Smooth muscle cell (in vitro differentiated cells): ENCODE measurements around the gene CUL3. TPM values are rescaled to one million over a fixed set of nuclear protein-coding genes. Genes with fewer than 3 reads are reported as not detected.
"Not testable (repeated sequence)": the region's sequence is repeated elsewhere in the genome, so short reads cannot be mapped to it uniquely, and the experiment has no call there.

Experiments used
- DNase-seq: peaks from one replicate; lab custom pipeline; 2025; ENCODE audit not compliant: unreplicated experiment; lab: John Stamatoyannopoulos, UW
- H2AFZ ChIP-seq: fragments of 200-600 bp; sonication (generic); 2 replicates; pipeline ENCODE4 v1.6.0; 2016; ENCODE audit warnings: antibody characterized with exemption, low read depth, mild to moderate bottlenecking
- H3F3A ChIP-seq: fragments of 200-600 bp; sonication (generic); 2 replicates; pipeline ENCODE4 v1.6.0; 2017; ENCODE audit warnings: antibody characterized with exemption, low read depth
- H3K27ac ChIP-seq: fragments of 200-600 bp; sonication (generic); 2 replicates; pipeline ENCODE4 v1.5.1; 2016; ENCODE audit warnings: low read depth, mild to moderate bottlenecking
- H3K27me3 ChIP-seq: fragments of 200-600 bp; sonication (generic); 2 replicates; pipeline ENCODE4 v1.6.1; 2016; ENCODE audit warnings: low read depth, mild to moderate bottlenecking
- H3K36me3 ChIP-seq: fragments of 200-600 bp; sonication (generic); 2 replicates; pipeline ENCODE4 v1.5.1; 2016; ENCODE audit warnings: low read depth
- H3K4me1 ChIP-seq: fragments of 200-600 bp; sonication (generic); 2 replicates; pipeline ENCODE4 v1.5.1; 2016; ENCODE audit warnings: low read depth
- H3K4me2 ChIP-seq: fragments of 200-600 bp; sonication (generic); 2 replicates; pipeline ENCODE4 v1.6.0; 2016; ENCODE audit warnings: mild to moderate bottlenecking
- H3K4me3 ChIP-seq: fragments of 200-600 bp; sonication (generic); 2 replicates; pipeline ENCODE4 v1.5.1; 2016; ENCODE audit warnings: mild to moderate bottlenecking
- H3K79me2 ChIP-seq: fragments of 200-600 bp; sonication (generic); 2 replicates; pipeline ENCODE4 v1.6.0; 2016; ENCODE audit warnings: low read depth, mild to moderate bottlenecking
- H3K9ac ChIP-seq: fragments of 200-600 bp; sonication (generic); 2 replicates; pipeline ENCODE4 v1.6.0; 2016; ENCODE audit warnings: low read depth
- H3K9me3 ChIP-seq: fragments of 200-600 bp; sonication (generic); replicated peaks from 2 replicates; pipeline ENCODE4 v1.5.1; 2016; ENCODE audit warnings: low read depth
- H4K20me1 ChIP-seq: fragments of 200-600 bp; sonication (generic); 2 replicates; pipeline ENCODE4 v1.6.0; 2016; ENCODE audit warnings: low read depth
- CTCF ChIP-seq: fragments of 200-600 bp; sonication (generic); IDR thresholded peaks from 2 replicates; pipeline ENCODE4 v1.5.1; 2017; ENCODE audit warnings: borderline replicate concordance, mild to moderate bottlenecking, antibody characterized with exemption; ENCODE audit not compliant: insufficient read depth, poor library complexity, severe bottlenecking
- WGBS: methylation state at CpG from one replicate; pipeline ENCODE4 v1.1.7; 2016; ENCODE audit warnings: low lambda C conversion rate; 5-methylcytosine and 5-hydroxymethylcytosine counted together
- polyA plus RNA-seq: library from polyadenylated mRNA; unstranded; fragments of >200 nt; fragmentation: Nextera tagmentation; extraction: Ambion mirVana; gene quantifications from 2 replicates; pipeline ENCODE4 v1.2.1, GENCODE V29; 2016
- total RNA-seq: library from RNA; depleted of rRNA; stranded (reverse); fragments of >200 nt; gene quantifications from 2 replicates; pipeline ENCODE4 v1.2.3, GENCODE V29; 2014

The CUL3 gene
- total and polyA plus RNA-seq, 2 experiments from 2014 or later: 65.8 to 109 TPM

- not testable (repeated sequence) for H2AFZ ChIP-seq, H3K9me3 ChIP-seq, H3K4me3 ChIP-seq, H3K4me1 ChIP-seq, H3K27me3 ChIP-seq, H4K20me1 ChIP-seq, H3F3A ChIP-seq, H3K9ac ChIP-seq, H3K36me3 ChIP-seq
- Histone ChIP-seq H3K27ac (peak overlapping the region; percentile 68), H3K4me2 (peak overlapping the region; percentile 40), H3K79me2 (peaks cover 42% of the 10 kb centered on the region)
- 46% methylated on average over 18 of the region's 18 CpGs for WGBS
- DNase-seq: peak; percentile 15
These were observed 99.8 kb downstream of the CUL3 start for GRCh38 chr2:224485081-224486014.

DNA sequence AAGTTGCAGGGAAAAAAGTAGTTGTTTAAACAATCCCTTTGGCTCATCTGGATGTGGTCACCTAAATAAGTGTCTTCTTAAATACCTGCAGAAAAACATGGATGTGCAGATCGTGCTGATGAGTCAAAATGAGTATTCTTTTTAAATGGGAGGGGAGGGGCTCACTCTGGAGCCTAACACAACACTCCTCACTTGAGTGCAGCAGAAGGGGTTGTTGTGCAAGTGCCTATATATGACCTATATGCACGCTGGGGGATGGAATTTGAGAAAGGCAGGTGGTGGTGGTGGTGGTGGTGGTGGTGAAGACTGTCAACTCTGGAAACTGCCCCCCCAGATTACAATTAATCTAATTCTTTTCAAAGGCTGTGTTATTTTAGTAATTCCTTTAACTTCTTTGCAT lies 105.3 kb downstream of the CUL3 start:
- WGBS: 85% methylated on average over 2 of the region's 2 CpGs
- H4K20me1 ChIP-seq: peaks cover 3% of the 10 kb centered on the region

GRCh38 chr2:224472827-224473226 lies 112.3 kb downstream of the CUL3 start:
- 96% methylated on average over 3 of the region's 3 CpGs for WGBS
- H3K9ac ChIP-seq: no peak overlapping the region
- no peak overlapping the region for H2AFZ ChIP-seq
- H3K9me3 ChIP-seq: no peaks in the 10 kb centered on the region
- no peak overlapping the region for H3K4me2 ChIP-seq
- peaks cover 11% of the 10 kb centered on the region for H4K20me1 ChIP-seq
- H3K4me3 ChIP-seq: no peak overlapping the region
- peaks cover 2% of the 10 kb centered on the region for H3F3A ChIP-seq
- peaks cover 27% of the 10 kb centered on the region for H3K36me3 ChIP-seq
- H3K79me2 ChIP-seq: no peaks in the 10 kb centered on the region
- H3K27me3 ChIP-seq: no peaks in the 10 kb centered on the region
- no peak for DNase-seq
- TF ChIP-seq CTCF: no peak
- no peaks in the 10 kb centered on the region for H3K4me1 ChIP-seq
- H3K27ac ChIP-seq: no peak overlapping the region

More for the DNA sequence above, 105.3 kb downstream of the CUL3 start:
- H3K4me2 ChIP-seq: no peak overlapping the region
- no peak overlapping the region for H3K4me3 ChIP-seq
- peaks cover 15% of the 10 kb centered on the region for H3K36me3 ChIP-seq
- H3K79me2 ChIP-seq: peaks cover 10% of the 10 kb centered on the region
- no peaks in the 10 kb centered on the region for H3K9me3 ChIP-seq
- DNase-seq: no peak
- no peak overlapping the region for H2AFZ ChIP-seq
- H3K27ac ChIP-seq: no peak overlapping the region
- no peaks in the 10 kb centered on the region for H3K4me1 ChIP-seq
- H3K9ac ChIP-seq: no peak overlapping the region
- H3K27me3 ChIP-seq: no peaks in the 10 kb centered on the region
- TF ChIP-seq CTCF: no peak
- H3F3A ChIP-seq: no peaks in the 10 kb centered on the region

GRCh38 chr2:224472137-224472536 lies 113.0 kb downstream of the CUL3 start:
- H3K4me1 ChIP-seq: no peaks in the 10 kb centered on the region
- TF ChIP-seq CTCF: no peak
- H3K36me3 ChIP-seq: peaks cover 20% of the 10 kb centered on the region
- H3K27ac ChIP-seq: no peak overlapping the region
- H3K79me2 ChIP-seq: no peaks in the 10 kb centered on the region
- no peaks in the 10 kb centered on the region for H3K9me3 ChIP-seq
- peaks cover 2% of the 10 kb centered on the region for H3F3A ChIP-seq
- H3K9ac ChIP-seq: no peak overlapping the region
- no peak for DNase-seq
- no peak overlapping the region for H3K4me3 ChIP-seq
- WGBS: 96% methylated on average over 3 of the region's 3 CpGs
- H3K27me3 ChIP-seq: no peaks in the 10 kb centered on the region
- H3K4me2 ChIP-seq: no peak overlapping the region
- peaks cover 11% of the 10 kb centered on the region for H4K20me1 ChIP-seq
- no peak overlapping the region for H2AFZ ChIP-seq
